ENCODE measurements around the gene PPP2CA. TPM values are rescaled to one million over a fixed set of nuclear protein-coding genes. Genes with fewer than 3 reads are reported as not detected.

Gene PPP2CA
- total and polyA plus RNA-seq, 2 of the 13 experiments (the other 11 are each of a cell fraction or from before 2014, with no cell fraction given), result 82.4 to 171 TPM

- no peak for TF ChIP-seq DRAP1 (CRISPR knock-in tag; IDR thresholded peaks at IDR 0.05)
Observed at GRCh38 chr5:134195666-134196065, 30.2 kb downstream of the PPP2CA start (continued).

GRCh38 chr5:134189031-134189430, 36.8 kb downstream of the PPP2CA start:
- H3K4me2 ChIP-seq (ENCODE audit: low read depth, low read length), result no peak overlapping the region
- in situ Hi-C loops (cut with HindIII; ENCODE audit: extremely low pct_ligation_motif_present, low pct_unique_long_range_greater_than_20kb) (loop anchor here (5.0 to 25.0 kb wide), 2 partner anchors 98 to 398 kb away; no protein-coding TSS in a partner anchor), intact Hi-C loops (cut with micrococcal nuclease; ENCODE audit: unreplicated experiment) (loop anchor here (10.0 kb wide), 1 partner anchor 196 kb away; no protein-coding TSS in a partner anchor)
- no peaks in the 10 kb centered on the region for H3K36me3 ChIP-seq (replicated peaks in 1 of 2; ENCODE audit: control insufficient read depth in 1 of 2, insufficient read depth in 2 of 2, low read length in 2 of 2)
- no peak overlapping the region for H3K4me3 ChIP-seq (replicated peaks in 1 of 3; ENCODE audit: insufficient read depth in 1 of 3, low read depth in 2 of 3, low read length in 3 of 3)
- no peak overlapping the region for H2AFZ ChIP-seq (ENCODE audit: low read length)
- CTCF ChIA-PET (ENCODE audit: low intra/inter-chr PET ratio, low total read pairs), result no interaction called here
- H3K79me2 ChIP-seq (ENCODE audit: insufficient read depth, low read length), result no peaks in the 10 kb centered on the region
- 67% methylated on average over 3 of the region's 3 CpGs for WGBS (ENCODE audit: low lambda C conversion rate)
- no peaks in the 10 kb centered on the region for H4K20me1 ChIP-seq (ENCODE audit: insufficient read depth, low read length)
- H3K27ac ChIP-seq (ENCODE audit: extremely low read length, insufficient read depth, low read length), result no peak overlapping the region
- H3K9me3 ChIP-seq (ENCODE audit: low read length), result no peaks in the 10 kb centered on the region
- POLR2A ChIA-PET, result interaction anchor here (1.1 to 1.7 kb wide), 2 partner anchors 13 to 37 kb away, joined by 3 to 6 read pairs; partner anchors contain the start of gene PPP2CA
- H3K4me1 ChIP-seq (ENCODE audit: insufficient read depth, low read length), result peaks cover 4% of the 10 kb centered on the region
- no TSS peak for BruUV-seq (replicated peaks)
- ATAC-seq (no peak), FAIRE-seq (no peak), DNase-seq (ENCODE audit: low spot score) (no peak)
- H3K27me3 ChIP-seq (ENCODE audit: control insufficient read depth in 1 of 2, insufficient read depth in 2 of 2, low read length in 2 of 2), result no peaks in the 10 kb centered on the region
- no peak overlapping the region for H3K9ac ChIP-seq (ENCODE audit: insufficient read depth, low read depth, low read length)
- no peak for TF ChIP-seq TEAD3 (CRISPR knock-in tag; optimal IDR thresholded peaks at IDR 0.05; ENCODE audit: borderline replicate concordance)
- no peak for TF ChIP-seq UBTF (CRISPR knock-in tag; IDR thresholded peaks at IDR 0.05)
- no peak for TF ChIP-seq ZFP91 (CRISPR knock-in tag; IDR thresholded peaks at IDR 0.05; ENCODE audit: borderline replicate concordance)
- no peak for TF ChIP-seq JUND (CRISPR knock-in tag; IDR thresholded peaks at IDR 0.05)
- no peak for TF ChIP-seq ZMYM4 (CRISPR knock-in tag; IDR thresholded peaks at IDR 0.05)
- TF ChIP-seq SNAPC4 (CRISPR knock-in tag; IDR thresholded peaks at IDR 0.05), result no peak
- no peak for TF ChIP-seq MBNL3 (CRISPR knock-in tag; conservative IDR thresholded peaks at IDR 0.05)
- TF ChIP-seq ZNF224 (CRISPR knock-in tag; IDR thresholded peaks at IDR 0.05), result no peak
- no peak for TF ChIP-seq SAFB2 (CRISPR knock-in tag; IDR thresholded peaks at IDR 0.05; ENCODE audit: borderline replicate concordance, low read depth)
- no peak for TF ChIP-seq NCOR1 (IDR thresholded peaks at IDR 0.05; ENCODE audit: borderline replicate concordance, low read length)
- no peak for TF ChIP-seq ZNF775 (CRISPR knock-in tag; IDR thresholded peaks at IDR 0.05; ENCODE audit: borderline replicate concordance)
- no peak for TF ChIP-seq ZMAT5 (CRISPR knock-in tag; IDR thresholded peaks at IDR 0.05; ENCODE audit: borderline replicate concordance, low read depth)

All from HepG2 (cell line).